ENCODE measurements around the gene TATDN2. TPM values are rescaled to one million over a fixed set of nuclear protein-coding genes. Genes with fewer than 3 reads are reported as not detected.
A peak's percentile ranks its signal among the peaks of the same experiment; 100 is the strongest.

The TATDN2 gene
- polyA plus RNA-seq, 2 of the 4 experiments (the other 2 are of a cell fraction), result 22.4 to 34.9 TPM

- no peak overlapping the region for H3K4me2 ChIP-seq
- H3K4me1 ChIP-seq, result peaks cover 20% of the 10 kb centered on the region
- WGBS (ENCODE audit: missing lambda C conversion rate), result 78% methylated on average over 3 of the region's 3 CpGs
- no peaks in the 10 kb centered on the region for H3K9me3 ChIP-seq
- no peak overlapping the region for H3K27ac ChIP-seq
- CTCF ChIA-PET, result interaction anchor here (1.1 to 1.9 kb wide), 3 partner anchors 26 to 53 kb away, joined by 3 to 9 read pairs (median 9); partner anchors contain the start of gene IRAK2
- FAIRE-seq, result no peak
- POLR2A ChIA-PET, result no interaction called here
- TF ChIP-seq REST (IDR thresholded peaks at IDR 0.05) (no peak), NR3C1 (IDR thresholded peaks at IDR 0.05) (no peak), ZFP36 (IDR thresholded peaks at IDR 0.05; ENCODE audit: borderline replicate concordance, partially characterized antibody) (no peak), HOXB13 (CRISPR knock-in tag; IDR thresholded peaks at IDR 0.05; ENCODE audit: low read depth) (no peak), BCL3 (IDR thresholded peaks at IDR 0.05) (no peak), CTCF (IDR thresholded peaks at IDR 0.05) (no peak), POLR2A (IDR thresholded peaks at IDR 0.05; ENCODE audit: low read length) (no peak), MYC (IDR thresholded peaks at IDR 0.05; ENCODE audit: borderline replicate concordance, low read length) (no peak), EHMT2 (IDR thresholded peaks at IDR 0.05; ENCODE audit: low read depth) (no peak), MAFK (IDR thresholded peaks at IDR 0.05; ENCODE audit: partially characterized antibody) (no peak)
- TF ChIP-seq, protein P1, sequence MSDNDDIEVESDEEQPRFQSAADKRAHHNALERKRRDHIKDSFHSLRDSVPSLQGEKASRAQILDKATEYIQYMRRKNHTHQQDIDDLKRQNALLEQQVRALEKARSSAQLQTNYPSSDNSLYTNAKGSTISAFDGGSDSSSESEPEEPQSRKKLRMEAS (IDR thresholded peaks at IDR 0.05), result no peak
- TF ChIP-seq, protein P2, sequence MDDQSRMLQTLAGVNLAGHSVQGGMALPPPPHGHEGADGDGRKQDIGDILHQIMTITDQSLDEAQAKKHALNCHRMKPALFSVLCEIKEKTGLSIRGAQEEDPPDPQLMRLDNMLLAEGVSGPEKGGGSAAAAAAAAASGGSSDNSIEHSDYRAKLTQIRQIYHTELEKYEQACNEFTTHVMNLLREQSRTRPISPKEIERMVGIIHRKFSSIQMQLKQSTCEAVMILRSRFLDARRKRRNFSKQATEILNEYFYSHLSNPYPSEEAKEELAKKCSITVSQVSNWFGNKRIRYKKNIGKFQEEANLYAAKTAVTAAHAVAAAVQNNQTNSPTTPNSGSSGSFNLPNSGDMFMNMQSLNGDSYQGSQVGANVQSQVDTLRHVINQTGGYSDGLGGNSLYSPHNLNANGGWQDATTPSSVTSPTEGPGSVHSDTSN (IDR thresholded peaks at IDR 0.05), result no peak
- ATAC-seq, result no peak
- H3K4me3 ChIP-seq, result no peak overlapping the region
- DNase-seq (ENCODE audit: low read depth in 1 of 2, low spot score in 1 of 2), result no peak
Measured at GRCh38 chr3:10217359-10217758, 30.9 kb upstream of the TATDN2 start.

DNA sequence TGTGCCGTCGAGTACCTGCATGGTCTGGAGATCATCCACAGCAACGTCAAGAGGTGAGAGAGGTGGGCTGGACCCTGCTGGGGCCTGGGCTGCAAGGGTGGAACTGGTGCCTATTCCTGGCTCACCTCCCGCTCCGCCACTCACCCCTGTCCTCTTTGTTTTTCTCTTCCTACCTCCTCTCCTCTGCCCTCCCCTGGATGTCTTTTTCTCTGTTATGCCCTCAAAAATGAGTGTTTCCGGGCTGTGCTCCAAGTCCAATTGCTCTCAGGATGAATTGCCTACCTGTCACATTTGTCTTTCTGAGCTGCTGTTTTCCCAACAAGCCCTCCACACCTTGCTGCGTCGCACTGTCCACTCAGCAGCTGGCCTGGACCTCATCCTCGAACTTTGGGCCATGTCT, 28.5 kb upstream of the TATDN2 start:
- no peak for DNase-seq (ENCODE audit: low read depth in 1 of 2, low spot score in 1 of 2)
- Histone ChIP-seq H3K4me2 (no peak overlapping the region), H3K4me1 (peaks cover 41% of the 10 kb centered on the region), H3K4me3 (no peak overlapping the region), H3K27ac (peak overlapping the region in 1 of 2 experiments; percentile 61; a peak in 3 of 6 replicates), H3K9me3 (no peaks in the 10 kb centered on the region)
- ChIA-PET CTCF (interaction anchor here (5.0 kb wide), 1 partner anchor 55 kb away, joined by 33 read pairs; the partner anchor contains the start of gene IRAK2), POLR2A (no interaction called here)
- no peak for FAIRE-seq
- ATAC-seq, result no peak
- TF ChIP-seq ZFP36 (IDR thresholded peaks at IDR 0.05; ENCODE audit: borderline replicate concordance, partially characterized antibody), result no peak
- no peak for TF ChIP-seq FOSB (CRISPR knock-in tag; IDR thresholded peaks at IDR 0.05)
- no peak for TF ChIP-seq MAZ (IDR thresholded peaks at IDR 0.05; ENCODE audit: borderline replicate concordance, low read depth, low read length)
- TF ChIP-seq NPAS2 (CRISPR knock-in tag; IDR thresholded peaks at IDR 0.05; ENCODE audit: borderline replicate concordance), result no peak
- TF ChIP-seq POLR2A (IDR thresholded peaks at IDR 0.05; ENCODE audit: low read length), result no peak
- TF ChIP-seq POLR2AphosphoS2 (conservative IDR thresholded peaks at IDR 0.05; ENCODE audit: low read length), result no peak
- no peak for TF ChIP-seq HEYL (CRISPR knock-in tag; IDR thresholded peaks at IDR 0.05)
- no peak for TF ChIP-seq ZNF302 (CRISPR knock-in tag; IDR thresholded peaks at IDR 0.05)
- TF ChIP-seq CBX8 (IDR thresholded peaks at IDR 0.05), result no peak
- no peak for TF ChIP-seq NR3C1 (IDR thresholded peaks at IDR 0.05)
- TF ChIP-seq ESRRA (IDR thresholded peaks at IDR 0.05; ENCODE audit: borderline replicate concordance, low read length), result no peak
- TF ChIP-seq CBX2 (IDR thresholded peaks at IDR 0.05; ENCODE audit: borderline replicate concordance, low read depth), result no peak
- no peak for TF ChIP-seq HOXA7 (CRISPR knock-in tag; IDR thresholded peaks at IDR 0.05)
- TF ChIP-seq, protein P3, sequence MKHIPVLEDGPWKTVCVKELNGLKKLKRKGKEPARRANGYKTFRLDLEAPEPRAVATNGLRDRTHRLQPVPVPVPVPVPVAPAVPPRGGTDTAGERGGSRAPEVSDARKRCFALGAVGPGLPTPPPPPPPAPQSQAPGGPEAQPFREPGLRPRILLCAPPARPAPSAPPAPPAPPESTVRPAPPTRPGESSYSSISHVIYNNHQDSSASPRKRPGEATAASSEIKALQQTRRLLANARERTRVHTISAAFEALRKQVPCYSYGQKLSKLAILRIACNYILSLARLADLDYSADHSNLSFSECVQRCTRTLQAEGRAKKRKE (CRISPR knock-in tag; IDR thresholded peaks at IDR 0.05; ENCODE audit: low read depth), result no peak
- TF ChIP-seq, protein P4, sequence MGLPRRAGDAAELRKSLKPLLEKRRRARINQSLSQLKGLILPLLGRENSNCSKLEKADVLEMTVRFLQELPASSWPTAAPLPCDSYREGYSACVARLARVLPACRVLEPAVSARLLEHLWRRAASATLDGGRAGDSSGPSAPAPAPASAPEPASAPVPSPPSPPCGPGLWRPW (IDR thresholded peaks at IDR 0.05), result no peak
- TF ChIP-seq TFCP2L1 (CRISPR knock-in tag; IDR thresholded peaks at IDR 0.05), result no peak
- TF ChIP-seq, protein P5, sequence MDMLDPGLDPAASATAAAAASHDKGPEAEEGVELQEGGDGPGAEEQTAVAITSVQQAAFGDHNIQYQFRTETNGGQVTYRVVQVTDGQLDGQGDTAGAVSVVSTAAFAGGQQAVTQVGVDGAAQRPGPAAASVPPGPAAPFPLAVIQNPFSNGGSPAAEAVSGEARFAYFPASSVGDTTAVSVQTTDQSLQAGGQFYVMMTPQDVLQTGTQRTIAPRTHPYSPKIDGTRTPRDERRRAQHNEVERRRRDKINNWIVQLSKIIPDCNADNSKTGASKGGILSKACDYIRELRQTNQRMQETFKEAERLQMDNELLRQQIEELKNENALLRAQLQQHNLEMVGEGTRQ (IDR thresholded peaks at IDR 0.05), result no peak
- TF ChIP-seq KDM5A (IDR thresholded peaks at IDR 0.05), result no peak
- no peak for TF ChIP-seq ZSCAN20 (CRISPR knock-in tag; IDR thresholded peaks at IDR 0.05)
- TF ChIP-seq RARB (CRISPR knock-in tag; IDR thresholded peaks at IDR 0.05), result no peak
- WGBS (ENCODE audit: missing lambda C conversion rate), result 93% methylated on average over 9 of the region's 9 CpGs
